Kidney (tissue), 14 donors: ENCODE measurements around the gene FECH. TPM values are rescaled to one million over a fixed set of nuclear protein-coding genes. Genes with fewer than 3 reads are reported as not detected.

Source experiments
- DNase-seq, 5 donors: peaks; one replicate each; pipeline ENCODE4 v3.0.0-alpha.2; 2013 to 2020
- FAIRE-seq: peaks from 2 replicates; lab custom pipeline; 2012; peaks lifted over from hg19 to GRCh38; lab: Jason Lieb, UNC
- H3K27ac ChIP-seq, 2 donors: one replicate each; pipeline ENCODE4 v1.7.0; 2013; ENCODE audit warnings: low read depth in 2 of 2, low read length in 2 of 2, inconsistent platforms in 1 of 2
- H3K27me3 ChIP-seq: one replicate; pipeline ENCODE4 v1.7.1; 2013; ENCODE audit warnings: low read length, inconsistent platforms; ENCODE audit not compliant: control insufficient read depth, insufficient read depth
- H3K36me3 ChIP-seq, 3 donors: one replicate each; pipeline versions ENCODE4 v1.7.0 to v1.7.1; 2013; ENCODE audit warnings: low read length in 3 of 3, control low read depth in 1 of 3, inconsistent platforms in 1 of 3; ENCODE audit not compliant: insufficient read depth in 3 of 3, control insufficient read depth in 2 of 3
- H3K4me1 ChIP-seq, 3 donors: one replicate each; pipeline versions ENCODE4 v1.7.0 to v1.7.1; 2013; ENCODE audit warnings: low read length in 3 of 3, inconsistent platforms in 1 of 3, low read depth in 1 of 3; ENCODE audit not compliant: control insufficient read depth in 2 of 3, insufficient read depth in 2 of 3
- H3K4me3 ChIP-seq, 3 donors: one replicate each; pipeline versions ENCODE4 v1.7.0 to v1.8.1; 2013; ENCODE audit warnings: low read length in 3 of 3, control low read depth in 1 of 3, inconsistent platforms in 1 of 3
- H3K9ac ChIP-seq, 3 donors: one replicate each; pipeline versions ENCODE4 v1.7.0 to v1.7.1; 2013; ENCODE audit warnings: low read length in 3 of 3, control low read depth in 1 of 3, inconsistent platforms in 1 of 3
- H3K9me3 ChIP-seq, 3 donors: one replicate each; pipeline versions ENCODE4 v1.7.0 to v1.7.1; 2013; ENCODE audit warnings: low read length in 3 of 3, control low read depth in 1 of 3, inconsistent platforms in 1 of 3; ENCODE audit not compliant: control insufficient read depth in 2 of 3, insufficient read depth in 1 of 3
- intact Hi-C: fragments of 100-400 bp; cut with DNase I; formaldehyde crosslinking; loops from one replicate; pipeline ENCODE4 v1.11.1; 2022
- polyA plus RNA-seq: library from polyadenylated mRNA; stranded (reverse); fragments of 350-450 nt; fragmentation: Illumina TruSeq; extraction: RNeasy Lipid Tissue Mini Kit (QIAGEN cat#74804); gene quantifications from one replicate; pipeline ENCODE4 v1.2.3, GENCODE V29; 2014; ENCODE audit warnings: low read depth, low replicate concordance; ENCODE audit not compliant: insufficient read depth
- total RNA-seq: library from RNA; stranded (reverse); fragmentation: NEBNext Ultra II Directional; extraction: Animal tissue kit (Norgen Biotek cat#: 25700); gene quantifications from one replicate; pipeline ENCODE4 v1.2.1, GENCODE V29; 2021
- TF ChIP-seq, protein P1 (sequence below): IDR thresholded peaks from 3 replicates; pipeline ENCODE4 v1.5.1; 2012; ENCODE audit warnings: mild to moderate bottlenecking, moderate library complexity, borderline replicate concordance; ENCODE audit not compliant: insufficient read depth; ENCODE audit errors: extremely low read depth
- donor health status: control.
- donor health status: control.
- donor health status: control.
- donor health status: control.
- donor health status: control.
- donor health status: DM: yes; HTN: yes; CAD: no.
- donor health status: Normal renal cell carcinoma (clear cell type).

FECH gene
- total and polyA plus RNA-seq, 2 donors from 2014 or later: 32.5 to 36.9 TPM

DNA sequence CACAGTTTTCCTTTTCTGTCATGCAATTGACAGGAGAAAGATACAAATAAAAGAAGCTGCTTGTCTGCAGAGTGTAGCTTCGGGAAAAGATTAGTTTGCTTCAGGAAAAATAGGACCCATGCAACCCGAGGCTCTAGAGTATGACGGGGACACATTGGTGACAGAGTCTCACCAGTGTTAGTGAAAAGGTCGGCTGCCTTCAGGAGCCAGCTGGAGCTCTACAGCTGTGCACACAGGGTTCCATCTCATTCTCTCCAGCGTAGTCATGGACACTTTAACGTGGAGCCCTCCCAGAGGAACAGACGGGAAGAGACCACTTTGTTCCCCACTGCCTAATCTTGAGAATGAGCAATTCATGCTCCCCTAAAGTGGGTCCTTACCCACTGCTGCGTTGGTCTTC lies 42.9 kb downstream of the FECH start:
- H3K9ac ChIP-seq: no peak overlapping the region
- H3K4me3 ChIP-seq: no peak overlapping the region
- no peak overlapping the region for H3K27ac ChIP-seq
- no peaks in the 10 kb centered on the region for H3K4me1 ChIP-seq
- TF ChIP-seq, protein P1, sequence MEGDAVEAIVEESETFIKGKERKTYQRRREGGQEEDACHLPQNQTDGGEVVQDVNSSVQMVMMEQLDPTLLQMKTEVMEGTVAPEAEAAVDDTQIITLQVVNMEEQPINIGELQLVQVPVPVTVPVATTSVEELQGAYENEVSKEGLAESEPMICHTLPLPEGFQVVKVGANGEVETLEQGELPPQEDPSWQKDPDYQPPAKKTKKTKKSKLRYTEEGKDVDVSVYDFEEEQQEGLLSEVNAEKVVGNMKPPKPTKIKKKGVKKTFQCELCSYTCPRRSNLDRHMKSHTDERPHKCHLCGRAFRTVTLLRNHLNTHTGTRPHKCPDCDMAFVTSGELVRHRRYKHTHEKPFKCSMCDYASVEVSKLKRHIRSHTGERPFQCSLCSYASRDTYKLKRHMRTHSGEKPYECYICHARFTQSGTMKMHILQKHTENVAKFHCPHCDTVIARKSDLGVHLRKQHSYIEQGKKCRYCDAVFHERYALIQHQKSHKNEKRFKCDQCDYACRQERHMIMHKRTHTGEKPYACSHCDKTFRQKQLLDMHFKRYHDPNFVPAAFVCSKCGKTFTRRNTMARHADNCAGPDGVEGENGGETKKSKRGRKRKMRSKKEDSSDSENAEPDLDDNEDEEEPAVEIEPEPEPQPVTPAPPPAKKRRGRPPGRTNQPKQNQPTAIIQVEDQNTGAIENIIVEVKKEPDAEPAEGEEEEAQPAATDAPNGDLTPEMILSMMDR: no peak
- DNase-seq: no peak
- H3K36me3 ChIP-seq: no peaks in the 10 kb centered on the region
- intact Hi-C loops: no loop called here
- no peaks in the 10 kb centered on the region for H3K27me3 ChIP-seq
- H3K9me3 ChIP-seq: no peaks in the 10 kb centered on the region
- no peak for FAIRE-seq

DNA sequence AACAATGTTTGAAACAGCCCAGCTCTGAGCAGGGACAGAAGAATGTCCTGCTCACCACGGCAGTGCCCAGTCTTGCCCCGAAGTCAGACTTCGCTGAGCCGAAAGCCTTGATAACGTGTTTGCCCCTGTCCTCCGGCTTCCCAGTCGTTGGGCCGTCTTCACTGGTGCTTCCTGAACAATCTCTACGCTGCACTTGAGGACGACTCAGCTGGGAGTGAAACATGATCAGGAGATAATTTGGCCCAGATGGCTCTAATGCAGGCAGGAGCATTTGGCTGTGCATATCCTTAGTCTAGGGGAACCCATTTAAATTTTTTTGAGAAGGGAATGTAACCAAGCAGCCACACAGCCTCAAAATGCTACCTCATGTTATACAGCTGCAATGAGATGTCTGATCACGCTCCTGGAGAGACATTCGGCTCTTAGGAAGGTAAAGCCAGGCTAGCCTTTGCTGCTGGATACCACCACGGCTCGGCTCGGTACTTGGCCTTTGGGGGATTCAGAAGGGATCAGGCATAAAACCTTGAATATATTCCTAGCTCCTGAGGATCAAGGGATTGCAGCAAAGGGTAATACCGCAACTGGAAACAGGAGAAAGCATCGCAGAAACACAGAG lies 43.6 kb downstream of the FECH start:
- FAIRE-seq (no peak), DNase-seq (no peak)
- Histone ChIP-seq H3K9ac (no peak overlapping the region), H3K36me3 (no peaks in the 10 kb centered on the region), H3K4me1 (no peaks in the 10 kb centered on the region), H3K27me3 (no peaks in the 10 kb centered on the region), H3K27ac (no peak overlapping the region), H3K9me3 (no peaks in the 10 kb centered on the region), H3K4me3 (no peak overlapping the region)
- TF ChIP-seq, protein P1: no peak
- intact Hi-C loops: no loop called here

DNA sequence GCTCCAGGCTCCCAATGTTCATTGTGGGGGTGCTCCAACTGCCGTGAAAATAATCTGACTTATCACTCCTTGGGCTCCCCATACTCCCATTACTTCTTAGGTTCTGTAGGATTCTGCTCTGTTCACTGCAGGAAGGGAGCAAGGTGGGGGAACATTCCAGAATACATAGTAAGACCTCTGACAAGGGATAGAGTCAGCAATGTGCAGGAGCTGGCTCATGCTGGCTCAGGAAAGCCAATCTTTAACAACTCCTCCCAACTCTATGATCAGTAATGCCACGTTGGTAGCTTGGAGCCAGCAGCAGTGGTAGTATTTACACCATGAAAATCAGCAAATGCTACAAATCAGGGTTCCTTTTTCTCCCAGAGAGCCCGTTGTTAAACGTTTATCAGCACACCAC lies 44.4 kb downstream of the FECH start:
- H3K4me1 ChIP-seq: no peaks in the 10 kb centered on the region
- no peaks in the 10 kb centered on the region for H3K27me3 ChIP-seq
- H3K36me3 ChIP-seq: no peaks in the 10 kb centered on the region
- H3K27ac ChIP-seq: no peak overlapping the region
- intact Hi-C loops: no loop called here
- no peak overlapping the region for H3K4me3 ChIP-seq
- H3K9me3 ChIP-seq: no peaks in the 10 kb centered on the region
- no peak overlapping the region for H3K9ac ChIP-seq
- no peak for FAIRE-seq
- no peak for DNase-seq
- TF ChIP-seq, protein P1: no peak

DNA sequence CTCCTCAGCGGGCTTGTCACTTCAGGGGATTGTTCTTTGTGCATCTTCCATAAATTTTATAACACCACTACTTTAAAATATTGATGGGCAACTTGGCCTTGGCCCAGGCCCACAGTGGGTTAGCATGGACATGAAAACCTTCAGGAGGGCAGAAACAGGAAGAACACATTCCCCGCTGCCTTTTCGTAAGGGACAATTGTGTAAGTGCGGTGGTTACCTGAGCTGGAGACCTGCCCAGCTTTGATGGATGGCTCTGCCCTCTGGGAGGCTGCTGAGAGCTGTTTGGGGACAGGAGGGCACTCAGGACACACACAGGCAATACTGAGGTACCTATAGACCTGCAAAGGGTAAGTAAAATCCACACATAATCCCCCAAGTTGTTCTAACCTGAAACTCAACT lies 46.8 kb downstream of the FECH start:
- Histone ChIP-seq H3K9ac (no peak overlapping the region), H3K4me3 (no peak overlapping the region), H3K27ac (no peak overlapping the region), H3K36me3 (no peaks in the 10 kb centered on the region), H3K4me1 (no peaks in the 10 kb centered on the region), H3K9me3 (no peaks in the 10 kb centered on the region), H3K27me3 (no peaks in the 10 kb centered on the region)
- DNase-seq (no peak), FAIRE-seq (no peak)
- intact Hi-C loops: no loop called here
- TF ChIP-seq, protein P1: no peak
